GM18507 (cell line): Measurements from ENCODE around the gene L2HGDH.

Experiments
- DNase-seq: peaks from one replicate; pipeline ENCODE4 v3.0.0; 2011; ENCODE audit warnings: low read depth; ENCODE audit not compliant: insufficient read length; ENCODE audit errors: extremely low spot score
- FAIRE-seq: peaks from 2 replicates; lab custom pipeline; 2011; peaks lifted over from hg19 to GRCh38; lab: Jason Lieb, UNC

Gene L2HGDH

DNA sequence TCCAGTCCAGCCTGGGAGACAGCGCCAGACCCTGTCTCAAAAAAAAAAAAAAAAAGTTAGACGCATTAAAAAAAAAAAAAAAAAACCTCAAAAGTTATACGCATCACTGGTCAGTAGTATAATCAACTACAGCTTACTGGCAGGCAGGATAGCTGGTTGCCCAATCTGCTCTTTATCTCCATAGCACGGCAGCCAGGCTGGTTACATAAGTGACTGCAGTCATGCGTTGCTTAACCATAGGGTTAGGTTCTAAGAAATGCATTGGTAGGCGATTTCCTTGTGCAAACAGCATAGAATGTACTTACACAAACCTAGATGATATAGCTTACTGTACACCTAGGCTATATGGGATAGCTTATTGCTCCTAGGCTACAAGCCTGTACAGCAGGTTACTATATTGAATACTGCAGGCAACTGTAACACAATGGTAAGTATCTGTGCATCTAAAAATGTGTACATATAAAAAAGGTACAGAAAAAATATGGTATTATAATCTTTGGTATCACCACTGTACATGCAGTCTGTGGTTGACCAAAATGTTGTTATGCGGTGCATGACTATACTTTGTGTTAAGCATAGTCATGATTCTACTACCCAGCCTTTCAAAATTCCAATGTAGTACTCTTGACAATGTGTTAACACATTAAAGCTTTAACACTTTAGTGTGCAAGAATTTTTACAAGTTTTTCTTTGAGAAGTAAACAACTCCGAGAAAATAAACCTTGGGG lies 8.1 kb downstream of the L2HGDH start:
- DNase-seq, result no peak
- peak; percentile 12 for FAIRE-seq

GRCh38 chr14:50301914-50302313 lies 10.1 kb downstream of the L2HGDH start:
- FAIRE-seq, result no peak

GRCh38 chr14:50299585-50299984 lies 12.4 kb downstream of the L2HGDH start:
- FAIRE-seq, result no peak

More at GRCh38 chr14:50301914-50302313, 10.1 kb downstream of the L2HGDH start:
- no peak for DNase-seq

DNA sequence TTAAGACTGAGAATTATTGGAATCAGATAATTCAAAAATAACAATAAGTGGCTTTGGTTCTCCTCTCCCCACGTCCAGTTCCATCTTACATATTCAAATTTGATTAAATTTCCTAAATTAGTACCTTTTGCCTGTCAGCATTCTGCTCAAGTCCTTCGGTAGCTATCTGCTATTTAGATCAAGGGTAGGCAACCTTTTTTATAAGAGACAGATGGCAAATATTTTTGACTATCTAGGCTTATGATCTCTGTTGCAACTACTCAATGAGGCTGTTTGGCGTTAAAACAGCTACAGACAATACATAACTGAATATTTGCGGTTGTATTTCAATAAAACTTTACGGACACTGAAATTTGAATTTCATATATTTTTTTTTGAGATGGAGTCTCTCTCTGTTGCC lies 21.7 kb downstream of the L2HGDH start:
- FAIRE-seq, result no peak

More at GRCh38 chr14:50299585-50299984, 12.4 kb downstream of the L2HGDH start:
- DNase-seq, result no peak

GRCh38 chr14:50288146-50288545 lies 23.9 kb downstream of the L2HGDH start:
- DNase-seq (no peak), FAIRE-seq (no peak)

More for the DNA sequence above, 21.7 kb downstream of the L2HGDH start:
- DNase-seq, result no peak

GRCh38 chr14:50285861-50286260 lies 26.2 kb downstream of the L2HGDH start:
- FAIRE-seq (no peak), DNase-seq (no peak)

- no peak for FAIRE-seq
- DNase-seq, result no peak
Measured at GRCh38 chr14:50272498-50272897, 39.5 kb downstream of the L2HGDH start.

DNA sequence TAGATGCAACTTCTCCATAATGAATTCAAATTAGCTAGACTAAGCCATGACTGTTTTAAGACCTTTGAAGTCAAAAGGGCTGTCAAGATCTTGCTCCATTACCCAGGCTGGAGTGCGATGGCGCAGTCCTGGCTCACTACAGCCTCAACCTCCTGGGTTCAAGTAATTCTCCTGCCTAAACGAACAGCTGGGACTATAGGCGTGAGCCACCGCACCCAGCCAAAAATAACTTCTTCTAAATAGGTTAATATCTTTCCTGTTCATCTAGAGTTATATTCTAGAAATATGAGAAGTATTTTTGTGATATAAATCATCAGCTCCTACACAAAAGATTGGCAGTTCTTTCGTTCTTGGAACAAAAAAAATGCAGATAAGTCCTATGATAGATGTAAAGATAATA lies 41.1 kb downstream of the L2HGDH start:
- FAIRE-seq (no peak), DNase-seq (no peak)

DNA sequence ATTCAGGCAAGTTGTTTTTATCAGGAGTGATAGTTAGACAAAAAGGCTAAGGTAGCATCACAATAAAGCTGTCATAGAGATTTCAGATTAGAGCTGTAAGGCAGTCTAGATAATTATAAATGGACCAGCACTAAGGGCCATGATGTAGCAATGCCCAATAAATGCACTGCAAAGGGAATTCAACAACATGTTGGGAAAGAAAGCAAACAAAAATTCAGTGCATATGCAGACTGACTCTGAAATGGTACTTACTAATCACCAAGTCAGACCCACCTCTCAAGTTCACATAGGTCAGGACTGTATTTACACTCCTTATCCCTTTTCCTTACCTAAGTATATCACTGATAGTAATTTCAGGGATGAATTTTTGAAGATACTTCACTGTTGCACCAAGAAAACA lies 47.0 kb downstream of the L2HGDH start:
- FAIRE-seq, result no peak
- DNase-seq, result no peak

DNA sequence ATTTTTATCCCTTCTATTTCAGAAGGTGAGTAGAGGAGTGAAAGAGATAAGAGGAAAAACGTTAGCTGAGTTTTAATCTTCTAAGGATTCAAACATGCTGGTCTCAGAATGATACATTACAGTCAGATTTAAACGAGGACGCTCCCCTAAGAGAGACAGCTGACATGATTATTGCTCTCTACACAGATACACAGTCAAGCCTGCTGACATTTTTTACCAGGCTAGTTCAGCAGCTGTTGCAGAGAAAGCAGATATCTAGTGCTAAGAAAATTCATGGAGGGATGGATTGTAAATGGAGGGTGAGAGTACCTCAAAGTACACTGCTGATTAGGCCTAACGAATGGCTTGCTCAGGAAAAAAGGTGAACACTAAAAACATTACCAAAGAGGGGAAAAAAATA lies 48.7 kb downstream of the L2HGDH start:
- FAIRE-seq, result no peak

DNA sequence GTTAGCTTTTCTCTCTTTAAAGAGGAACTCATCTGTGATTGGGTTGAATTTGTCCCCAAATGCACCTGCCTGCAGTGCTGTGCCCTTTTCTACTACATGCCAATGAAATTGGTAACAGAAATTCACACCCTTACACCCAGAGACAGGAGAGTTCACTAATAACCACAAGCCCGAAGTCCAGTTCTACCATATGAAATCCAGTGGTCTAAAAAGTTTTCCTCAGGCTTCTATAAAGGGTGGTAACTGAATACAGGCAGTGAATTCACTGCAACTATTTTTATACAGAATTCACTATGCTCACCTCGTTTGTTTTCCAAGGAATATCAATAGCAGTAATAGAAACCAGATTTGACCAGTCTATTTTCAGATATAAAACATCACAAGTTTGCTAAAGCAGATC lies 49.2 kb downstream of the L2HGDH start:
- DNase-seq, result no peak
- no peak for FAIRE-seq

More for the DNA sequence above, 48.7 kb downstream of the L2HGDH start:
- DNase-seq, result no peak

DNA sequence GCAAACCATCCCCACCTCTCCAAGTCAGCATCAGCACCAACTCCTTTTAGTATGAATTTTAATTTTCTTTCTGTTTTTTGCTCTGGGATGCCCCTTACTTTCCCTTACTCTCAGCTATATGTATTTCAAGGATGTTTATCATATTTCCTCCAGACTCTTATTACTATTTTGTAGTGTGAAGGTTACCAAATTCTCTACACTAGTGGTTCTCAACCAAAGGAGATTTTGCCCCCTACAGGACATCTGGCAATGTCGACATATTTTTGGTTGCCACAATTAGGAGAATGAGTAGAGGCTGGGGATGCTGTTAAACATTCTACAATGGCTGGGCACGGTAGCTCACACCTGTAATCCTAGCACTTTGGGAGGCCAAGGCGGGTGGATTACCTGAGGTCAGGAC lies 51.5 kb downstream of the L2HGDH start:
- FAIRE-seq, result peak; percentile 83
- no peak for DNase-seq

DNA sequence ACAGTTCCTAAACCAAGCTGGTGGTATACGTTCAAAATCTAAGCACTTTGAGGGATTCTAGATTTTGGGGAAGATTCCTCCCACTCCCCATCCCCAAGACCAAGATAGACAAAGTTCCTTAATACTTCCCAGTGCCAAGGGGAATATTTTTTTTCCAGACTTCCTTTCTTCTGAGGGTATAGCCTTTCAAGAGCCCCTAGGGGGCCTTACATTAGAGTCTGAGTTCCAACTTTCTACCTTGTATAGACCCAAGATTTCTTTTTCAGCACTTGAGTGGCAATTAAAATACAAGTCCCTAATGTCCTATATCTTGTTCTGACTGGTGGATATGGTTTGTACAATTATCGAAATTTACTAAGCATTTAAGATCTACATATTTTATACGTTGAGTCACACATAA lies 52.0 kb downstream of the L2HGDH start:
- FAIRE-seq, result no peak
- DNase-seq, result no peak

DNA sequence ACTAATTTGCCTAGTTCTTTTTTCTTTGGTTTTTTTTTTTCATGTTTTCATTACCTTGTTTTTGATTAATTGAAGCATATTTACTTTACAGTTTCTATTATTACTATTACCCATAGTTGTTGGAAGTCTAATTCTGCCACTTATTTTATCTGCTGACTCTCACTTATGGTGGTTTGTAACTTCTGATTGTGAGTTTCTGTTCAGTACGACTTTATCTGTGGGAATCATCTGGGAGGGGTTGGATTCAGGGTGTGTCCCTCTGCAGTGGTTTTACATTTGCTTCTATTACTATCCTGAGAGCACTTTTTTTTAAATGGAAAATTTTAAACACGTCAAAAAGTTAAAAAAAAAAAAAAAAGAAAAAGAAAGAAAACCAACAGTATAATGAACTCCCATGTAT lies 54.3 kb downstream of the L2HGDH start:
- DNase-seq (no peak), FAIRE-seq (no peak)

DNA sequence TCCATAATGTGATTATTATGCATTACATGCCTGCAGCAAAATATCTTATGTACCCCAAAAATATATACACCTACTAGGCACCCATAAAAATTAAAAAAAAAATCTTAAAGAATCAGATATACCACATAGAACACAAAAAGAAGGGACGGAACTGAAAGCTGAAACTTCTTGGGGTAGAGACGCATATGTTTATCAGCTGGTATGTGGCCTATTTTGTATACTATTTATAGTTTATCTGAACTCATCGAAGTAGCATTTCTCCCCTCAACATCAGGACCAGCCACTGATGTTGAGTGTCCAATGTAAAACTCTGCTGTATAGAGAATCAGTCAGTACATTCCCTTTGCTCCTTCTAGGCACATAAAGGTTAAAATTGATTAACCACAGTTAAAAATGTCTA lies 57.8 kb downstream of the L2HGDH start:
- no peak for DNase-seq
- FAIRE-seq, result peak; percentile 55

GRCh38 chr14:50249136-50249775 lies 62.8 kb downstream of the L2HGDH start:
- DNase-seq (no peak), FAIRE-seq (no peak)

GRCh38 chr14:50247245-50247644 lies 64.8 kb downstream of the L2HGDH start:
- FAIRE-seq, result no peak
- DNase-seq, result no peak

DNA sequence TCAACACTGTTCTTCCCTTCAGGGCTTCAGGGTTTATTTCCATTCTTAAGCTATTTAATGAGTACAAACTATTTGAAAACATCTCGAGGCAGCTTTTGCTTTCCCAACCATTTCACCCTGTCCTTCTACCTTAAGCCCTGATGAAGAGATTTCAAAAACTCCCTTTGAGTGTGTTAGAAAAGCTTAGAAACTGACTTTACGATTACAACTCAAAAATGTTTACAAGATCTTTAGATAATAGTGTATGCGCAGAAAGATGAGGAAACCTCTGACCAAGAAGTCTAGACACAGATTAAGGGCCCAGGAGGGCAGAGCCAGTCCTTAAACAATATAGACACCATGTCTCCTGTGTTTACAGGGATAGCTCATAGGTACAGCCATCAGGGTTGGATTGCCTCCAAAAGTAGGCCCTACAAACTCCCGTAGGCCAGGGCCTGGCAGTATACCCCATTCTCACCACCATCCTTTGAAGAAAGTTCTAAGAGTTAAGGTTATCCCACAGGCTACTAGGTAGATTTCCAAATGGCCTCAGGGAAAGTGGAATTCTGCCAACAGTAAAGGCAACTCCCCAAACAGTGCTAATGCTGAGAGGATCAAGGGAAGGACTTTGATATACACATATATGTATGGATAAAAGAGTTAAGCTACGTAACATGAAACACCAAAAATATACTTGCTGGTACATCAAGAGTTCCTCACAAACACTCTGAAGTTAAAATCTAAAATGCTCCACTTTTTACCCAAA lies 69.3 kb downstream of the L2HGDH start:
- FAIRE-seq (no peak), DNase-seq (no peak)

DNA sequence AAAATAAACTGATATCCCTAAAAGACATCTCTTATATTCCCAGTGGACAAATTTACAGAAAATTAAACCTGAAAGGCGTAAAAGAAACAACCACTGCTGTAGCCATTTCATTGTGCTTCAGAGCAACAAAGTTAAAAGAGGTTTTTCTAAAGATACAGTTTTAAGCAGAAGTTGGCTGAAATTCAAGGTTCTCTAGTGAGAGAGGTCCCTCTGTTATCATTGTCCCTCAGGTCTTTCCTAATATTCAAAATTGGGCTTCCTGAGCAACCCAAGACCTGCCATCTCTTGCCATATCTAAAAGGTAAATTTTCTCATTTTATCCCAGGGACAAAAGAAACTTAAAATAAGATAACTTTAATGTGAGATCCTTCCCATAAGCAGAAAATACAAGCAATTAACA lies 69.9 kb downstream of the L2HGDH start:
- no peak for DNase-seq
- no peak for FAIRE-seq

- no peak for DNase-seq
- no peak for FAIRE-seq
Measured at GRCh38 chr14:50237427-50237826, 74.6 kb downstream of the L2HGDH start.

- FAIRE-seq (no peak), DNase-seq (no peak)
Measured at GRCh38 chr14:50233951-50234250, 78.1 kb downstream of the L2HGDH start.
